ENCODE measurements around the gene CCDC88C.
A peak's percentile ranks its signal among the peaks of the same experiment; 100 is the strongest.

The CCDC88C gene

GRCh38 chr14:91326514-91327249 lies 90.9 kb downstream of the CCDC88C start:
- no peak for DNase-seq

GRCh38 chr14:91324606-91325575 lies 92.7 kb downstream of the CCDC88C start:
- DNase-seq: peak; percentile 34

- peak; percentile 91 for DNase-seq
These were observed 93.7 kb downstream of the CCDC88C start for GRCh38 chr14:91323671-91324605.

GRCh38 chr14:91323031-91323430 lies 94.6 kb downstream of the CCDC88C start:
- DNase-seq: no peak

GRCh38 chr14:91322623-91323022 lies 95.0 kb downstream of the CCDC88C start:
- no peak for DNase-seq

GRCh38 chr14:91321131-91321530 lies 96.5 kb downstream of the CCDC88C start:
- DNase-seq: no peak

DNA sequence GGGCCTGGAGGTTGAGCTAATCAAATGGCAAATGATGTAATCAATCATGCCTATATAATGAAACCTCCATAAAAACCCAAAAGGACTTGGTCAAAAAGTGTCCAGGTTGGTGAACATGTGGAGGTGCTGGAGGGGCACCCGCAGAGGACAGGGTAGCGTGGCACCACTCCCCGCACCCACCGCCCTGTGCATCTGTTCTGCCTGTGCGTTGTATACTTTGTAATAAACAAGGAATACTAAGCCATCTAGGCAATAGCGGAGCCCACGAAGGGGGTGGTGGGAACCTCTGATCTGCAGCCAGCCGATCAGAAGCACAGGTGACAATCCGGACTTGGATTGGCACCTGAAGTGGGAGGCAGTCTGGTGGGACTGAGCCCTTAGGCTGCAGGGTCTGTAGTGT lies 97.4 kb downstream of the CCDC88C start:
- no peak for DNase-seq

DNA sequence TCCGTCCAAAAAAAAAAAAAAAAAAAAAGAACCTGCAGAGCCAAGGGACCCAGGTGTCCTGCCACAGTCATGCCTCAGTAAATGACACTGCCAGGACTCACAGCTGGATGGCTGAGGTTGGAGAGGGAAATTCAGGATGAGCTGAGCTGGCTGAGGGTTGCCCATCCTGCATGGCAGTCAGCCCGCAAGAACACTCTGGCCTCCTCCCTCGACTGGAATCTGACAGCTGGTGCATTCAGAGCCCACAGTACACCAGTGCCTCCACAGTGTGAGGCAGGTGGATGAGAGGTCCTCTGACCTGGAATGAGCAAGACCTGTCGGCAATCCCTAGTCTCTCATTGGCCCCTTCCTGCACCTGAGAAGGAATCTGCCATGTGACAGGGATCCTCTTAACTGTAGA lies 98.7 kb downstream of the CCDC88C start:
- DNase-seq: no peak

DNA sequence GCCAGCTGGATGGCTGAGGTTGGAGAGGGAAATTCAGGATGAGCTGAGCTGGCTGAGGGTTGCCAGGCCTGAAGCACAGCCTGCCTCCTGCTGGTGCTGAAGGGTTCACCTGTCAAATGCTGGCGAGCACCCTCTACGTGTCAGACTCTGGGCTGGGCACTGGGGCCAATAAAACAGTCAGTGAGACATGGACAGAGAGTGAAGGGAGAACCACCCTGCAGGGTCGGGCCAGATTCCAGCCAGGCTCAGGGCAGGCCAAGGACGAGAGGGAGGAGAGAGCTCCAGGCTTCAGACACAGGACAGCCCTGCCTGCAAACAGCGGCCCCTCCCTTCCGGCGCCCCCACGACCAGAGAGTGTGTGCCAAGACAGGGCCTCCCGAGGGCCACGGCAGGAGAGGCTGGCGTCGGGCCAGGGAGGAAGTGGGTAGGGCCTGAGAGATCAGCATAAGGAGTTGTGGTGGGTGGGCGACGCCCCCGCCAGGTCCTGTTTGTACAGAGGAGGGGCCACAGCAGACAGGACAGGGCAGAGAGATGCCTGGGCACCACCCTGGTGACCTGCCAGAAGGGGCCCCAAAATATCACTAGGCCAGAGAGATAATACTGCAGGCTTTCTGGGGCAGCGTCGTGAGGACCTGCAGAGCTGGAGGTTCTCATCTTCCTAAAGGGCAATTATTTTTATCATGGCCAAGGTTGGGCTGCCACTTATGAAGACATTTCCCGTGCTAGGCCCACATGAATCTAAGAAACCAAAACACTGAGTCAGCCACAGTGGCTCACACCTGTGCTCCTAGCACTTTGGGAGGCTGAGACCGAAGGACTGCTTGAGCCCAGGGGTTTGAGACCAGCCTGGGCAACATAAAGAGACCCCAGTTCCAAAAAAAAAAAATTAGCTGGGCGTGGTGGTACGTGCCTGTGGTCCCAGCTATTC lies 100.0 kb downstream of the CCDC88C start:
- DNase-seq: peak; percentile 86

DNA sequence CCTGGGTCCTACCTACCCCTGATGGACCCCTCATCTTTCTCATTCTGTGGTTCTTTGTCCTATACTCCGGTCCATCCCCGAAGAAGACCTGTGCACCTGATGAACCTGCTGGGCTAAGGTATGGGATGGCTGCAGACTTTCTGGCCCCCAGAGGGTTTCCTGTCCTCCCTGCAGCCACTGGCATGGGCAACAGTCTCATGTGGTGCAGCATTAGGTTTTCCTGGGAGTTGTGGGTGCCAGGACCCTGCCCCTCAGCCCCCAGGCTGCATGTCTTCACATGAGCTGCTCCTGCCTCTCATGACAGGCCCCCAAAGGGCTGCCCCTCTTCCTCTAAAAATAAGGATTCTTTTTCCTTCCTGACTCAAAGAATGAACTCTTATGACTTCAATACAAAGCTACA lies 100.9 kb downstream of the CCDC88C start:
- no peak for DNase-seq

GRCh38 chr14:91315844-91316267 lies 101.8 kb downstream of the CCDC88C start:
- peak; percentile 86 for DNase-seq

GRCh38 chr14:91313852-91314251 lies 103.8 kb downstream of the CCDC88C start:
- DNase-seq: no peak

DNA sequence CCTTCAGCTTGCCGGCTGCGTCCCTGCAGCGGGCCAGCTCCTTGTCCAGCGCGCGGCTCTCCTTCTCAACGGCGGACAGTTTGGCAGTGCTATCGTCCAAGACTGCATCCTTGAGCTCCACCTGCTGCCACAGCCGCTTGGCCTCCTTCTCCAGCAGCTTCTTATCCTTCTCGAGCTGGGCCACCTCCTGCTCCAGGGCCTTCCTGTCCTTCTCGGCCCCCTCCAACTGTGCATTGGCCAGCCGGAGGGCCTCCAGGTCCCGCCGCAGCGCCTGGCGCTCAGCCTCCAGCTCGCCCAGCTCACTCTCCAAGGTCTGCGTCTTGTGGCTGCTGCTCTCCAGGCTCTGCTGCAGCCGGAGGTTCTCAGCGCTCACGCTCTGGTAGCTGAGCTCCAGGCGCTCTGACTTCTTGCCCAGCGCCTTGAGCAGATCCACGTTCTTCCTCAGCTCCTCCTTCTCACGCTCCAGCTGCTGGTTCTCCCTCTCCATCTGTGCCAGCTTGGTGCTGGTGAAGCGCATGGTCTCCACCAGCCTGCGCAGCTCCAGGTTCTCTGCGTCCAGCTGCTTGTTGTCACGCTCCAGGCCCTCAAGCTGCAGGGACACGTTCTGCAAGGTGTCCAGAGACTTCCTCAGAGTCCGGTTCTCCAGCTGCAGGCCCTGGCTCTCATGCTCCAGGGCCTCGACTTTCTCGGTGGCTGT lies 104.3 kb downstream of the CCDC88C start:
- no peak for DNase-seq

DNA sequence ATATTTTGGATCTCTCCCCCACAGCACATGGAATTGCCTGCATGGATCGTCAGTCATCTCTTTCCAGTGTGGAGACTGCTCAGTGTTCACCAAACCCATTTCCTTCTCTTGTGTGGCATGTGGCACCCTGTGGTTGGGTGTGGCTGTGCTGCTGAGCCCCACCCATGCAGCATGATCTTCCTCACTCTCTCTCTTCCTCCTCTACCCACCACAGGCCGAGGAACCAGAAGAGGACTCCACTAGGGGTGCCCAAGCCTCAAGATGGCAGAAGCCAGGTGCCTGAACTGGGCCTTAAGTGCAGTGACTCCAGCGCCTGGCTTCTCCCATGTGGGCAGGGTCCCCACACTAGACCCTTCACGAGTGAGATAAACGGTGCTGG lies 106.3 kb downstream of the CCDC88C start:
- DNase-seq: peak; percentile 80

GRCh38 chr14:91310606-91311283 lies 106.9 kb downstream of the CCDC88C start:
- DNase-seq: peak; percentile 46

DNA sequence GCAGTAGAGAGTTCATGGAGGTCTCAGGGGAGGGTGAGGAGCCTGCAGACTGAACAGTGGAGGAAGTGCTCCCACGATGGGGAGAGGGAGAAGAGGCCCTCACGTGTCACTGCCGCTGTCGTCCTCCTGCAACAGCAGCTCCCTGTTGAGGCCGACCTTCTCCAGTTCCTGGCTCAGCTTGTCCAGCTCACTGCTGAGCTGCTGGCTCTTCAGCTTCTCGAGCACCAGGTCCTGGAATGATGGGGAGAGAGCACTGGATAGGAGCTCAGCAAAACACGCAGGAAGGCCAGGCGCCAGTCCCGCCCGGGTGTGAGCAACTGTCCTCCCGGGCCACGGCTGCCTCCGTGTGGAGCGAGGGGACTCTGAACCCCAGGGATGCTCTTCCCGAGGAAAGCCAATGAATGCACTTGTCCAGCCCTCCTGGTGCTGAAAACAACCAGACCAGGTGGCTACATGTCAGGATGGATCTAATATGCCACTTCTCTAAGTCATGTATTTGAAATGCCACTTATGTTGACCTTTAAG lies 107.8 kb downstream of the CCDC88C start:
- no peak for DNase-seq

DNA sequence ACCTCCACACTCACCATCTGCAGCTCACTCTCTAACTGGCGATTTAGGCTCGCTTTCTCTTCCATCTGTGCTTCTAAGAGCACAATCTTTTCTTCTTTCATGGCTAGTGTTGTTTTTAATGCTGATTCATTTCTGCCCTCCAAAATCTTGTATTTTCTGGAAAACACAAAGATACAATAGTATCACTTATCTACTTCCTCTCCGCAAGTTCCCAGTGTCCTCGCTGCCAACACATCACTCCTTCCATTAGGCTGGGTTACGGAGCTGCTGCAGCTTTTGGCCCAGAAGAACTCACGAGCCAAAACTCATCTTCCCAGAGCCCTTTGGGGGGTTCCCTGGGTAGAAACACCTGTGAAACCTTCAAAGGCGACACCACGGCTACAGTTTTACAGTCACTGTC lies 109.3 kb downstream of the CCDC88C start:
- DNase-seq: no peak

DNA sequence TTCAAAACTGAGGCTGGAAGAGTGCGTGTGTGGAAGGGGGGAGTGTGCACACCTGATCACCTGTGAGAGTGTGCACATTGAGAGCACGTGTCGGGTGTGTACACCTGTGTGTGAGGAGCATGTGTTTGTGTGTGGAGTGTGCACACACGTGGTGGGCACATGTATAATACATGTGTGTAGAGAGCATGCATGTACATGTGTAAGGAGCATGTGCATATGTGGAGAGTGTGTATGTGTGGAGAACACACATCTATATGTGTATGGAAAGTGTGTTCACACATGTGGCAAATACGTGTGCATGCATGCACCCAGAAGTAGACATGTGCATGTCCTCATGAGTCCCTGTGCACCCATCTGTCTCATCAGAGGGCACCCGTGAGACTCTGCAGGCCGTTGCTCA lies 110.0 kb downstream of the CCDC88C start:
- no peak for DNase-seq

- DNase-seq: no peak
These were observed 110.6 kb downstream of the CCDC88C start for GRCh38 chr14:91307046-91307445.

GRCh38 chr14:91306547-91306946 lies 111.1 kb downstream of the CCDC88C start:
- DNase-seq: no peak
